ENCODE measurements around the gene EFL1.

The EFL1 gene

DNA sequence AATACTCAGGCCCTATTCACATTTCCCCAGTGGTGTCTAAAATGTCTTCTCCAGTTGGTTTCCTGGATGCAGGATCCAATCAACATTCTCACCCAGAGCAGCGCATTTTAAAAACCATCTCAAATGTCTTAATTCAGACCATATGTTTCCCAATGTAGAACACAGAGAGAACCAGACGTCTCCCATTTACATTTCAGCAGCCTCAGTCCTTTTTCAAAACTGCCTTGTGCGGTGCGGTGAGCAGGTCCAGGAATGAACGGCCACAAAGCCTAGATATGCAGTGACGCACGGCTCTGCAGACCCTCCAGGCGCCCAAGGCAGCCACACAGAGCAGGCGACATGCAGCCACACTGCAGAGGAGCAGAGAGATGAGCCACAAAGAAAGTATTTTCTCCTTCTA lies 150.6 kb downstream of the EFL1 start:
- Histone ChIP-seq H3F3A (ENCODE audit: insufficient read depth, low read length) (no peaks in the 10 kb centered on the region), H3K36me3 (ENCODE audit: insufficient read depth, low read length) (no peaks in the 10 kb centered on the region), H4K20me1 (ENCODE audit: insufficient read depth, low read length) (no peaks in the 10 kb centered on the region), H3K27me3 (ENCODE audit: insufficient read depth, low read length) (no peaks in the 10 kb centered on the region), H3K4me2 (ENCODE audit: low read length) (no peak overlapping the region), H2AFZ (ENCODE audit: low read length) (no peak overlapping the region), H3K27ac (ENCODE audit: low read depth, low read length, poor library complexity, severe bottlenecking) (no peak overlapping the region), H3K4me3 (ENCODE audit: low read depth, low read length, poor library complexity, severe bottlenecking) (no peak overlapping the region), H3K9me3 (ENCODE audit: low read length) (no peaks in the 10 kb centered on the region), H3K9ac (ENCODE audit: low read length) (no peak overlapping the region), H3K9me2 (ENCODE audit: low read depth, low read length) (no peaks in the 10 kb centered on the region), H3K79me2 (ENCODE audit: insufficient read depth, low read length) (no peaks in the 10 kb centered on the region), H3K4me1 (ENCODE audit: insufficient read depth, low read length, severe bottlenecking) (no peaks in the 10 kb centered on the region)
- TF ChIP-seq CTCF (IDR thresholded peaks at IDR 0.05; ENCODE audit: low read length) (no peak), EZH2 (IDR thresholded peaks at IDR 0.05; ENCODE audit: borderline replicate concordance, low read length) (no peak)

GRCh38 chr15:82110144-82110543 lies 152.4 kb downstream of the EFL1 start:
- Histone ChIP-seq H3K9me3 (ENCODE audit: low read length) (no peaks in the 10 kb centered on the region), H3K9ac (ENCODE audit: low read length) (no peak overlapping the region), H3K4me1 (ENCODE audit: insufficient read depth, low read length, severe bottlenecking) (no peaks in the 10 kb centered on the region), H4K20me1 (ENCODE audit: insufficient read depth, low read length) (no peaks in the 10 kb centered on the region), H3K36me3 (ENCODE audit: insufficient read depth, low read length) (no peaks in the 10 kb centered on the region), H3K4me2 (ENCODE audit: low read length) (no peak overlapping the region), H3K27me3 (ENCODE audit: insufficient read depth, low read length) (no peaks in the 10 kb centered on the region), H3K27ac (ENCODE audit: low read depth, low read length, poor library complexity, severe bottlenecking) (no peak overlapping the region), H3K79me2 (ENCODE audit: insufficient read depth, low read length) (no peaks in the 10 kb centered on the region), H3K9me2 (ENCODE audit: low read depth, low read length) (no peaks in the 10 kb centered on the region), H3K4me3 (ENCODE audit: low read depth, low read length, poor library complexity, severe bottlenecking) (no peak overlapping the region), H3F3A (ENCODE audit: insufficient read depth, low read length) (no peaks in the 10 kb centered on the region), H2AFZ (ENCODE audit: low read length) (no peak overlapping the region)
- no peak for TF ChIP-seq CTCF (IDR thresholded peaks at IDR 0.05; ENCODE audit: low read length)
- no peak for TF ChIP-seq EZH2 (IDR thresholded peaks at IDR 0.05; ENCODE audit: borderline replicate concordance, low read length)

DNA sequence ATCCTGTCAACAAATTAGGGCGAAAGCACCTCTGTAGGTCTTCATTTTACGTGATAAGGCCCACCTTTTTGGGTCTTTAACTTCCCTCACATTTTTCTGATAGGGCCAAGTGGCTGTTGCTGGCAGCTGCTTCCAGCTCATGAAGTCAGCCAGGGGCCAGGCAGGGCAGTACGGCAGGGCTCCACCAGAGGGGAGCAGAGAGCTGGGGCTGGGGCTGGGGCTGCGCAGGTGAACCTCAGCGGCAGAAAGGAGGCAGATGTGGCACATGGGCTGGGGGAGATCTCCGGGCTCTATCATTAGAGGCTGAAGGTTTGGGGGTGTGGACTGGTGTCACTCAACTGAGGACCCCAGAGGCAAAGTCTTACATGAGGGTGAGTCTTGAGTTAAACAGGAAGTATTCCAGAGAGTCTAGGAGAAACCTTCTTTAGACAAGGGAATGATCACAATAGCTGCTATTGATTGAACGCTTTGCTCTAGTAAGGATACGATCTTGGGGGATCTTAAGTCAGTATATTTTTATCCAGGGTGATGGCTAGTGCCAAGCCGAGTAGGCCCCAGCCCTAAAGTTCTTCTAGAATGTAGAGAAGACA lies 153.9 kb downstream of the EFL1 start:
- TF ChIP-seq EZH2 (IDR thresholded peaks at IDR 0.05; ENCODE audit: borderline replicate concordance, low read length) (no peak), CTCF (IDR thresholded peaks at IDR 0.05; ENCODE audit: low read length) (peak; percentile 95)
- Histone ChIP-seq H3K27ac (ENCODE audit: low read depth, low read length, poor library complexity, severe bottlenecking) (no peak overlapping the region), H2AFZ (ENCODE audit: low read length) (no peak overlapping the region), H3K27me3 (ENCODE audit: insufficient read depth, low read length) (no peaks in the 10 kb centered on the region), H3F3A (ENCODE audit: insufficient read depth, low read length) (no peaks in the 10 kb centered on the region), H3K4me3 (ENCODE audit: low read depth, low read length, poor library complexity, severe bottlenecking) (no peak overlapping the region), H3K4me1 (ENCODE audit: insufficient read depth, low read length, severe bottlenecking) (no peaks in the 10 kb centered on the region), H3K36me3 (ENCODE audit: insufficient read depth, low read length) (no peaks in the 10 kb centered on the region), H4K20me1 (ENCODE audit: insufficient read depth, low read length) (no peaks in the 10 kb centered on the region), H3K9ac (ENCODE audit: low read length) (no peak overlapping the region), H3K9me2 (ENCODE audit: low read depth, low read length) (no peaks in the 10 kb centered on the region), H3K4me2 (ENCODE audit: low read length) (no peak overlapping the region), H3K9me3 (ENCODE audit: low read length) (no peaks in the 10 kb centered on the region), H3K79me2 (ENCODE audit: insufficient read depth, low read length) (no peaks in the 10 kb centered on the region)

Data from OCI-LY1 (cell line).